GM19328 (cell line): ENCODE measurements around the gene JUP.
"Not testable (repeated sequence)": the region's sequence is repeated elsewhere in the genome, so short reads cannot be mapped to it uniquely, and the experiment has no call there.

Experiments
- ATAC-seq: cut with Tn5 transposase; IDR thresholded peaks from one replicate; pipeline ENCODE4 v1.9.1; 2021; ENCODE audit warnings: mild to moderate bottlenecking, moderate library complexity; ENCODE audit not compliant: unreplicated experiment

JUP gene

GRCh38 chr17:41781404-41782110, 5.0 kb downstream of the JUP start:
- no peak for ATAC-seq

DNA sequence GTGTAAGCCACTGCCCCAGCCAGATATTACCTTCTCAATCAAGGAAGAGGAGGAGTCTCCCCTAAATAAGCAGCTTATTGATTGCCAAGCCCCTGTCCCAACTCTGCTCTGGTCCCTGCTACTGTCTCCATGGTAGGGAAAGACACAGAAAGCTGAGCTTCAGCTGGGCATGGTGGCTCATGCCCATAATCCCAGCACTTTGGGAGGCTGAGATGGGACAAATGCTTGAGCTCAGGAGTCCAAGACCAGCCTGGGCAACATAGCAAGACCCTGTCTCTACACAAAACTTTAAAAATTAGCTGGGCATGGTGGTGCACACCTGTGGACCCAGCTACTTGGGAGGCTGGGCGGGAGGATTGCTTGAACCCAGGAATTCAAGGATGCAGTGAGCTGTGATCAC, 6.6 kb downstream of the JUP start:
- no peak for ATAC-seq

GRCh38 chr17:41777574-41778188, 8.8 kb downstream of the JUP start:
- no peak for ATAC-seq

- no peak for ATAC-seq
Observed at GRCh38 chr17:41777157-41777573, 9.3 kb downstream of the JUP start.

GRCh38 chr17:41776262-41776900, 10.1 kb downstream of the JUP start:
- ATAC-seq = not testable (repeated sequence)

DNA sequence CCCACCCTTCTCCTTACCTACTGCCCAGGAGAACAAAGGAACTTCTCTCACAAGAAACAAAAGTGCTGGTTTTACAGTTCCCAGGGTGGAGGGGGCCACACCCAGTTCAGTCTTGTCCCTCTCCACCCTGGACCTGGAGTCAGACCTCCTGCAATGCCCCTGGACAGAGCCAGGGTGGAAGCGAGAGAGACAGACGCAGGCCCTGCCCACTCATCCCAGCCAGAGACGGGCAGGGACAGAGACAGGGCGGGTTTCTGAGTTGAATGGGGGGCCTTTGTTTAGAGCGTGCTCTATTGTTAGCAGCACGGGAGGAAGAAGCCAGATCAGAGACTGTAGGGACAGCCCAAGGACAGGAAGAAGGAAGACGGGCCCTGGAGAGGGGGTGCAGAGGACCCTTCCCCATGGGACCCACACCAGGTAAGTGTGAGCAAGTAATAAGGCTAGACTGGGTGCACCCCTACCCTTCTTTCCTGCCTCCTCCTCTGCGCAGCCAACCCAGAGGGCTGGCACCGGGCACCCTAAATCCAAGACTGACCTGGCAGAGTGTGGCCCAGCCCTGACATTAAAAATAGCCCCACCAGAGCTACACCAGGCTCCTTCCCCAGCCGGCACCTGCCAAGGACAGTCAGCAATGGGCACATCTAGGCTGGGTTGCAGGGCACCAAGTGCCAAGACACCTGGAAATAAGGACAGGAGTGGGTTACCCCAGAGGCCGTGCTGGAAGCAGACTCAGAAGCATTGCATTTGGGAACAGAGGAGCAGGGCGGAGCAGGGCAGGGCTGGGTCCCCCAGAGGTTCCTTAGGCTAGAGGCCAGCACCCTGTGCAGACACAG, 10.9 kb downstream of the JUP start:
- no peak for ATAC-seq

- ATAC-seq = no peak
Observed at GRCh38 chr17:41773731-41774193, 12.7 kb downstream of the JUP start.

GRCh38 chr17:41773190-41773588, 13.3 kb downstream of the JUP start:
- no peak for ATAC-seq

DNA sequence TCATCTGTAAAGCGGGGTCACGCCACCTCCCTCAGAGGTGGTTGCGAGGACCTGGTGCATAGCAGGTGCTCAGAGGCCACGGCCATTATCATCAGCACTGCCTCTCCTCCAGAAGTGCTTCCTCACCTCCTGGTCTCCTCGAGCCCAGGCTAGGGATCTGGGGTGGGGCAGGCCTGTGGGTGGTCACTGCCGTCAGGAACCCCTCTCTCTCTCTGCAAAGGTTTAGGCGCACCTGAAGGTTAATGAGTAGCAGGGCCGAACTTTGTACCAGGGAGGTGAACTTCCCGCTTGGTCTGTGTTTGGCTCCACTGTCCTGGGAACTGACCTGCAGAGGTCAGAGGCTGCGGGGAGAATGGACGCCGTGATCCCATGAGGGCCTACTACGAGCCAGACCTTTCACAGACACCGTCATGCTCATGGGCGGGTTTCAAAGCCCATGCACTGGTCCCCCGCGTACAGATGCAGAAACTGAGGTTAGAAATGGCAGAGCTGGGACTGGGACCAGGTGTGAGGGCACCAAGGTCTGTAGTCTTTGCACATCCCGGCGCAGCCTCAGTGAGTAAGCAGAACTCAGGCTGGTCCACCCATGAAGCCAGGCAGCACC, 13.8 kb downstream of the JUP start:
- ATAC-seq = no peak

DNA sequence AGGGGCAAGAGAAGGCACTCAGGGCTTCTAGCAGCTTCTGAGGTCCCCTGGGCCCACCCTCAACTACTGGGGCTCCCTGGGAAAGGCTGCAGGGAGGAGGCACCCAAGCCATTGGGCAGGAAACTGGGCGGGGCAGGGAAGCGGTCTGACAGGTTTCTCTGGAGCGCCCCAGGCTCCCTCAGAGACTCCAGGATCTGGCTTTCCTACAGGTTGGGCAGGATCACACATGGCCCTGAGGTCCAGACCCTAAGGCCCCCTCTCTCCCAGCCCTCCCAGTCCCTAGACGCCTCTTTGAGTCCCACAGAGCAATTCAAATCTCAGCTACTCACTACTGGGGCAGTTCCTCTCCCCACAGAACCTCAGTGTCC, 14.3 kb downstream of the JUP start:
- ATAC-seq = no peak

DNA sequence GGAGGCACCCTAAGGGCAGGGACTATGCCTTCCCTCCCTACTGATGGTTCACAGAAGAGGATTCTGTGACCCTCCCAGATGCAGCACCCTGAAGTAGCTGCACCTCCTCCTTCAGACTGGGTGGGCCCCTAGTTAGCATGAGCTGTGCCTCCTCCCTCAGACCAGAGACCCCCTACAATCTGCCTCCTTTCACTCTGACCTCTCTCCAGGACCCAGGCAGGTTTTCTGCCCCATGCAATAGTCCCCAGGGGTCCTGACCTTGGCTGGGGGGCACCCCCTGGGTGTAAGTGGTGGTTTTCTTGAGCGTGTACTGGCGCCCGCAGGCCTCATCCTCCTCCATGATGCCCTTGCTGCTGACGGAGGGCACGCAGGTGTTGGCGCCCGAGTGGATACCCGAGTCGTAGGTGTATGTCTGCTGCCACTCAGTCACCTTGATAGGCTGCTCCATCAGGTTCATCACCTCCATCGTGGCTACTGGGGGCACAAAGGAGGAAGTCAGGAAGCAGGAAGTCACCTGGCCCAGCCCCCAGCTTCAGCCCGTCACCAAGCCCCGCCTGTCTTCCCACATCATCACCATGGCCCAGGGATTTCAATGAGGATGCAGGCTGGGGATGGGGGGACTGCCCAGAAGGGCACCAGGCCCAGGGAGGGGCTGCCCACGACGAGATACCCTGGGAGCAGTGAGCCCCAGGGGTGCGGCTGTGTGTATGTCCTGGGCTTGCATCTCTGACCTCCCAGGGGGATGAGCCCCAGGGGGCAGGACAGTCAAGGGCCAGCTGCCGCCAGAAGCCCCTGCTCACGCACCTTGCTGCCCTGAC, 14.9 kb downstream of the JUP start:
- no peak for ATAC-seq

DNA sequence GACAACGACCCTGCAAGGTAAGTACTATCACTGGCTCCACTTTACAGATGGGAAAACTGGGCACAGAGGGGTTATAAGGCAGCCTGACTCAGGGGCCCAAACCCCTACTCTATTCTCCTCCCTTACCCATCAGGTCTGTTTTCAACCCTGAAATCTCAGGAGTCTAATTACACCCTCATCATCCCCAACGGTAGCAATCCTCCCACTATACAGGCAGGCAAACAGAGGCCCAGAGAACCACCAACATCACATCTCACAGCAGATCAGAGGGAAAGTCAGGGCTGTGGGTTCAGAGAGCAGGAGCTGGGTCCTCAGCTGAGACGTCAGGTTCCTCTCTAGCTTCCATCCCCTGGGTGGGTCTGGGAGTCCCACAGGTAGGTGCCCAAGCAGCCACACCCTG, 16.5 kb downstream of the JUP start:
- ATAC-seq = no peak

GRCh38 chr17:41769346-41769862, 17.1 kb downstream of the JUP start:
- no peak for ATAC-seq

GRCh38 chr17:41768682-41769288, 17.7 kb downstream of the JUP start:
- no peak for ATAC-seq

DNA sequence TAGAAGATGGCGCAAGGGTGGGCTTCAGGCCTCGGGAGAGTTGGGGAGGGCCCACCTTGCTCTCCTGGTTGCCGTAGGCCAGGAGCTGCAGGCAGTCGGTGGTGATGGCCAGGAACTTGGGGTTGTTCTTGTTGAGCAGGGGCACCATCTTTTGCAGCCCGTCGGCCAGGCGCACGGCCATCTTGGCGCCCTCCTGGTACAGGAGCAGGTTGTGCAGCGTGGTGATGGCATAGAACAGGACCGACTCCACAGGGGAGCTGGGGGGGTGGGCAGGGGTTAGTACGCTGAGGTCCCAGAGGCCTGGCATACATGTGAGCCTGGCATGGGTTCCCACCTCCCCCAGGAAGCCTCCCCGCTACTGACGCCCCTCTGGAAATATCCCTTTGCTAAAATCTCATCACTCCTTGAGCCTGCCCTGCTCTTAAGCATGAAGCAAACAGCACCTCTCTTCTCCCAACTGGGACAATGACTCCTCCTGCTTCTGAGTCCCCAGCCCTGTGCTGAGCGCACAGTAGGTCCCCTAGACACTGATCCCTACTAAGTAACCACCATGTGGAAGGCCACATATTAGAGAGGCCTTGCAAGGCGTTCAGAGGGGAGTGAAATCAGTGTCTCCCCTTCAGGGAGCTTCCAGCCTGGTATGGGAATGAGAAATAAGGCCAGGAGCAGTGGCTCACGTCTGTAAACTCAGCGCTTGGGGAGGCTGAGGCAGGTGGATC, 19.0 kb downstream of the JUP start:
- no peak for ATAC-seq

DNA sequence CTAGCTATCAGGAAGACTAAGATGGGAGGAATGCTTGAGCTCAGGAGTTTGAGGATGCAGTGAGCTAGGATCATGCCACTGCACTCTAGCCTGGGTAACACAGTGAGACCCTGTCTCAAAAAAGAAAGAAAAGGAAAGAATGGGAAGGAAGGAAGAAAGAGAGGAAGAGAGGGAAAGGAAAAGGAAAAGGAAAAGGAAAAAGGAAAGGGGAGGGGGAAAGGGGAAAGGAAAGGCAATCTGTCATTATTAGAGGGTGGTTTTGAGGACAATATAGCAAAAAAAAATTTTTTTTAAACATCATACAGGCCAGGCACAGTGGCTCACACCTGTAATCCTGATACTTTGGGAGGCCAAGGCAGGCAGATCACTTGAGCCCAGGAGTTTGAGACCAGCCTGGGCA, 20.4 kb downstream of the JUP start:
- ATAC-seq = no peak

GRCh38 chr17:41763327-41763726, 23.2 kb downstream of the JUP start:
- ATAC-seq = no peak

DNA sequence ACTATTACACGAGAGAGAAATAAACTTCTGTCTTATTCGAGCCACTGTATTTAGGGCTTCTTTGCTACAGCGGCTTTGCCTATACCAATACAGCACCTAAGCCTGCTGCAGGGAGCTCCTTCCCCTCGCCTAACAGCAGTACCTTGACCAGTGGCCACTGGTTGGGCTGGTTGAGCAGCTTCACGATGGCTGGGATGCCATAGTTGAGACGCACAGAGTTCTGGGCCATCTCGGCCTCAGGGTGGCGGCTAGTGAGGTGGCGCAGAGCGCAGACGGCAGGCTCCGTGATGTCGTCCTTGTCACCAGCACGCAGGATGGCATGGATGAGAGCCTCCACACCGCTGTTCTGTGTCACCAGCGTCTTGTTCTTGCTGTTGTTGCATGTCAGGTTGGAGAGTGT, 23.7 kb downstream of the JUP start:
- ATAC-seq = no peak

- no peak for ATAC-seq
Observed at GRCh38 chr17:41762391-41762790, 24.1 kb downstream of the JUP start.
